HEK293T (cell line): ENCODE measurements around the gene ADCY6.

ENCODE experiments used
- BHLHE40 ChIP-seq: fragments of 450-650 bp; IDR thresholded peaks from 2 replicates; pipeline ENCODE4 v1.6.1; 2016; ENCODE audit warnings: mild to moderate bottlenecking, moderate library complexity, borderline replicate concordance
- ELF4 ChIP-seq: fragments of 450-650 bp; IDR thresholded peaks from 2 replicates; pipeline ENCODE4 v1.6.1; 2017; ENCODE audit warnings: antibody characterized with exemption
- FOXA1 ChIP-seq: fragments of 450-650 bp; IDR thresholded peaks from 2 replicates; pipeline ENCODE4 v1.6.1; 2016; ENCODE audit warnings: mild to moderate bottlenecking
- FOXK2 ChIP-seq: fragments of 450-650 bp; IDR thresholded peaks from 2 replicates; pipeline ENCODE4 v1.6.1; 2016; ENCODE audit warnings: mild to moderate bottlenecking
- FOXM1 ChIP-seq: fragments of 450-650 bp; IDR thresholded peaks from 2 replicates; pipeline ENCODE4 v1.6.1; 2017; ENCODE audit warnings: mild to moderate bottlenecking, borderline replicate concordance
- HDGF ChIP-seq: fragments of 450-650 bp; IDR thresholded peaks from 2 replicates; pipeline ENCODE4 v1.6.1; 2017; ENCODE audit warnings: antibody characterized with exemption, borderline replicate concordance
- SP1 ChIP-seq: fragments of 450-650 bp; IDR thresholded peaks from 2 replicates; pipeline ENCODE4 v1.6.1; 2017
- SUZ12 ChIP-seq: fragments of 450-650 bp; IDR thresholded peaks from 2 replicates; pipeline ENCODE4 v1.6.1; 2016; ENCODE audit warnings: mild to moderate bottlenecking
- TF ChIP-seq, protein P1 (sequence below): fragments of 450-650 bp; IDR thresholded peaks from 2 replicates; pipeline ENCODE4 v1.6.1; 2016

DNA sequence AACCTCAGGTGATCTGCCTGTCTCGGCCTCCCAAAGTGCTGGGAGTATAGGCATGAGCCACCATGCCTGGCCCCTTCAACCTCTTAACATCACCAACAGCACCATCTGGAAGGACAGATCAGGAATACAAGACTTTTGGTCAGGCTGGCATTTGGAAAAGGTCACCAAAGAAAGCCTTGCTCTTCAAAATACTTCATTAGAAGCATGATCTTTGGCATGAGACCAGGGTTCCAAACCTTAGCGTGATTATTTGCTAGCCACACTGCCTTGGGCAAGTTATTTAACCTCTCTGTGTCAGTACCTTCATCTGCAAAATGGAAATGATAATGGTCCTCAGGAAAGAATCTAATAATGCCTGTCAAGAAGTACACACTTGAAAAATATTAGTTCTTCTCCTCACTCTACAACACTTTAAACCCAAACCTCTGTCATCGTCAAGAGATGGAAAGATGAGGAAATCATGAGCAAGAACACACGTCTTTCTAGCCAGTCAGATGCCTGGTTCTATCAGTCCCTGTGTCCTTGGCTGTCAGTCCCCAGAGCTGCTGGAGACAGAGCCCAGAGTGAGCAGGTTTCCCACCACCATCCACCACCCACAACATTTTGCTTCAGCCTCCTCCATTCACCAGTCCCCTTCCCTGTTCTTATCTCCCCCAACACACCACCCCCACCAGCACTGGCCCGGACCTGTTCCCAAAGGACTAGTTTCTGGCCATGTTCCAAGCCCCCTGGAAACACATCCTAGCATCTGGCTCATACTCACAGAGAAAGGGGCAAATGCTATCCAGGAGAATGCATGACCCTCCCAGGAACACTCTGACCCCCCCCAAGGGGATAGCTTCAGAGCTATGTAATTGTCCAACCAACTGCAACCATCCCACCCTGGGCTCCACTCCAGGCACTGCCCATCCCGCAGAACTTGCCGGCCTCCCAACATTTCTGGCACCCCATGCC, 2.0 kb downstream of the ADCY6 start:
- TF ChIP-seq SUZ12 (no peak), FOXA1 (no peak), BHLHE40 (no peak), FOXM1 (no peak), SP1 (no peak), ELF4 (no peak), HDGF (no peak), FOXK2 (no peak)
- TF ChIP-seq, protein P1, sequence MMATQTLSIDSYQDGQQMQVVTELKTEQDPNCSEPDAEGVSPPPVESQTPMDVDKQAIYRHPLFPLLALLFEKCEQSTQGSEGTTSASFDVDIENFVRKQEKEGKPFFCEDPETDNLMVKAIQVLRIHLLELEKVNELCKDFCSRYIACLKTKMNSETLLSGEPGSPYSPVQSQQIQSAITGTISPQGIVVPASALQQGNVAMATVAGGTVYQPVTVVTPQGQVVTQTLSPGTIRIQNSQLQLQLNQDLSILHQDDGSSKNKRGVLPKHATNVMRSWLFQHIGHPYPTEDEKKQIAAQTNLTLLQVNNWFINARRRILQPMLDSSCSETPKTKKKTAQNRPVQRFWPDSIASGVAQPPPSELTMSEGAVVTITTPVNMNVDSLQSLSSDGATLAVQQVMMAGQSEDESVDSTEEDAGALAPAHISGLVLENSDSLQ, result no peak
